HEK293 (cell line): ENCODE measurements around the gene DUSP15.

Experiments
- CTCF ChIA-PET: fragments of 350-600 bp; formaldehyde crosslinking; extraction: SDS; loops from one replicate; lab custom pipeline; 2021; ENCODE audit warnings: antibody characterized with exemption; lab: Yijun Ruan, JAX
- POLR2A ChIA-PET: fragments of 300-600 bp; formaldehyde crosslinking; extraction: SDS; loops from one replicate; lab custom pipeline; 2020; ENCODE audit warnings: antibody characterized with exemption, inconsistent platforms; lab: Yijun Ruan, JAX
- H3K27ac ChIP-seq: fragments of 200-500 bp; sonication (Bioruptor generic); 2 replicates; pipeline ENCODE4 v1.5.1; 2014; ENCODE audit warnings: low read depth, low read length, control low read depth, inconsistent platforms; ENCODE audit errors: extremely low read depth
- H3K36me3 ChIP-seq, 2 experiments: fragments of 200-500 bp in 1 of 2; sonication (Bioruptor generic) in 1 of 2; 1 replicate in 1 of 2; 2 replicates in 1 of 2; pipeline ENCODE4 v1.5.1; 2014 to 2017; ENCODE audit warnings: inconsistent platforms in 2 of 2, low read length in 2 of 2; ENCODE audit not compliant: control insufficient read depth in 2 of 2, insufficient read depth in 1 of 2
- H3K4me1 ChIP-seq: fragments of 200-500 bp; sonication (Bioruptor generic); 2 replicates; pipeline ENCODE4 v1.5.1; 2014; ENCODE audit warnings: mild to moderate bottlenecking, low read length, inconsistent platforms; ENCODE audit not compliant: control insufficient read depth, insufficient read depth
- H3K4me3 ChIP-seq: 2 replicates; pipeline ENCODE4 v1.5.1; 2011; ENCODE audit warnings: low read depth, mild to moderate bottlenecking, control low read depth, low read length, moderate library complexity
- H3K9me3 ChIP-seq: fragments of 200-500 bp; sonication (Bioruptor generic); 2 replicates; pipeline ENCODE4 v1.5.1; 2014; ENCODE audit warnings: low read depth, low read length, inconsistent platforms; ENCODE audit not compliant: control insufficient read depth, insufficient read depth
- HOXD13 ChIP-seq: sonication (generic); formaldehyde crosslinking; IDR thresholded peaks from 2 replicates; pipeline ENCODE4 v1.8.0; 2022; ENCODE audit warnings: missing genetic modification reagents, borderline replicate concordance
- SCRT2 ChIP-seq: fragments of 450-650 bp; formaldehyde crosslinking; IDR thresholded peaks from 2 replicates; pipeline ENCODE4 v1.5.1; 2016; ENCODE audit warnings: missing biosample characterization, missing genetic modification characterization
- SP2 ChIP-seq: fragments of 450-650 bp; formaldehyde crosslinking; IDR thresholded peaks from 2 replicates; pipeline ENCODE4 v1.5.1; 2016; ENCODE audit warnings: missing biosample characterization, missing genetic modification characterization
- TCF7L2 ChIP-seq: IDR thresholded peaks from 2 replicates; pipeline ENCODE4 v1.6.1; 2011; ENCODE audit warnings: low read depth, mild to moderate bottlenecking, inconsistent platforms, low read length, moderate library complexity, borderline replicate concordance
- ZFP3 ChIP-seq: fragments of 450-650 bp; formaldehyde crosslinking; IDR thresholded peaks from 2 replicates; pipeline ENCODE4 v1.5.1; 2016; ENCODE audit warnings: low read depth, missing biosample characterization, missing genetic modification characterization
- ZNF114 ChIP-seq: fragments of 450-650 bp; formaldehyde crosslinking; IDR thresholded peaks from 2 replicates; pipeline ENCODE4 v1.5.0; 2017; ENCODE audit warnings: missing biosample characterization, missing genetic modification characterization
- ZNF121 ChIP-seq: fragments of 450-650 bp; formaldehyde crosslinking; IDR thresholded peaks from 2 replicates; pipeline ENCODE4 v1.5.1; 2016; ENCODE audit warnings: missing biosample characterization, missing genetic modification characterization
- ZNF19 ChIP-seq: fragments of 450-650 bp; formaldehyde crosslinking; IDR thresholded peaks from 2 replicates; pipeline ENCODE4; 2016; ENCODE audit warnings: missing biosample characterization, missing genetic modification characterization, low read depth
- ZNF221 ChIP-seq: fragments of 450-650 bp; formaldehyde crosslinking; IDR thresholded peaks from 2 replicates; pipeline ENCODE4 v1.5.1; 2017; ENCODE audit warnings: missing biosample characterization, missing genetic modification characterization, borderline replicate concordance
- ZNF341 ChIP-seq: fragments of 450-650 bp; formaldehyde crosslinking; IDR thresholded peaks from 2 replicates; pipeline ENCODE4; 2016; ENCODE audit warnings: low read depth, missing biosample characterization, missing genetic modification characterization
- ZNF529 ChIP-seq: fragments of 450-650 bp; formaldehyde crosslinking; IDR thresholded peaks from 2 replicates; pipeline ENCODE4 v1.5.1; 2017; ENCODE audit warnings: missing genetic modification characterization, missing biosample characterization; ENCODE audit not compliant: insufficient replicate concordance
- ZNF530 ChIP-seq: fragments of 450-650 bp; formaldehyde crosslinking; IDR thresholded peaks from 2 replicates; pipeline ENCODE4 v1.5.1; 2016; ENCODE audit warnings: low read depth, missing biosample characterization, missing genetic modification characterization
- ZNF558 ChIP-seq: fragments of 450-650 bp; formaldehyde crosslinking; IDR thresholded peaks from 2 replicates; pipeline ENCODE4 v1.5.1; 2016; ENCODE audit warnings: missing biosample characterization, missing genetic modification characterization
- ZNF561 ChIP-seq: fragments of 450-650 bp; IDR thresholded peaks from 2 replicates; pipeline ENCODE4 v1.5.1; 2018; ENCODE audit warnings: missing biosample characterization, missing genetic modification characterization, borderline replicate concordance
- ZNF585B ChIP-seq: fragments of 450-650 bp; formaldehyde crosslinking; IDR thresholded peaks from 2 replicates; pipeline ENCODE4 v1.5.1; 2016; ENCODE audit warnings: missing biosample characterization, missing genetic modification characterization
- ZNF626 ChIP-seq: fragments of 450-650 bp; sonication (Bioruptor Pico); formaldehyde crosslinking; IDR thresholded peaks from 2 replicates; pipeline ENCODE4 v1.5.1; 2018; ENCODE audit warnings: missing biosample characterization, missing genetic modification characterization, inconsistent platforms
- ZNF664 ChIP-seq: fragments of 450-650 bp; formaldehyde crosslinking; IDR thresholded peaks from 2 replicates; pipeline ENCODE4 v1.5.1; 2016; ENCODE audit warnings: missing biosample characterization, missing genetic modification characterization
- ZNF670 ChIP-seq: fragments of 450-650 bp; formaldehyde crosslinking; IDR thresholded peaks from 2 replicates; pipeline ENCODE4 v1.5.1; 2016; ENCODE audit warnings: missing biosample characterization, missing genetic modification characterization, low read depth
- TF ChIP-seq, protein P1 (sequence below): fragments of 450-650 bp; IDR thresholded peaks from 2 replicates; pipeline ENCODE4 v1.5.1; 2018; ENCODE audit warnings: missing biosample characterization, missing genetic modification characterization
- TF ChIP-seq, protein P2 (sequence below): fragments of 450-650 bp; formaldehyde crosslinking; IDR thresholded peaks from 2 replicates; pipeline ENCODE4 v1.5.1; 2017; ENCODE audit warnings: missing biosample characterization, mild to moderate bottlenecking, missing genetic modification characterization, moderate library complexity
- TF ChIP-seq, protein P3 (sequence below): fragments of 450-650 bp; formaldehyde crosslinking; conservative IDR thresholded peaks from 2 replicates; pipeline ENCODE4 v1.5.1; 2016; ENCODE audit warnings: low read depth, missing biosample characterization, missing genetic modification characterization

Gene DUSP15

DNA sequence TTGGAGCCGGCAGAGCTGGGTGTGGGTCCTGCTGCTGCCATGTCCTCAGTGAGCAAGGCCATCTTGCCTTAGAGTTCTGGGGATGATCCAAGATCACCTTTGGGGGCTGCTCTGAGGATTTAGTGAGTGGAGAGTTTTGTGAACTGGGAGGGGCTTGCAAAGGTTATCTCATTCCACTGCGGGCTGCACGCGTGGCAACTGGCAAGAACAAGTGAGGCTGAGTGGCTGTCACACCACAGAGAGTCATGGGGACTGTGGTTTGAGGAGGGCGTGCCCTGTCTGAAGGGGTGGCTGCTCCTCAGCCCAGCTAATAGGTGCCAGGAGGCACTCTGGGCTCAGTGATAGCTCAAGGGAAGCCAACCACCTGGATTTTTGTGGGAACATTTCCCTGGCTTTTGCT lies 37.7 kb upstream of the DUSP15 start:
- TF ChIP-seq ZNF529: no peak
- TF ChIP-seq ZNF585B: no peak
- TF ChIP-seq ZNF530: no peak
- no peak for TF ChIP-seq ZNF341 (tag by site-specific recombination)
- no peak for TF ChIP-seq ZNF561 (tag by site-specific recombination)
- TF ChIP-seq, all 188 proteins: peak for 0
- ChIA-PET POLR2A (no interaction called here), CTCF (no interaction called here)
- no peaks in the 10 kb centered on the region for H3K36me3 ChIP-seq
- H3K4me3 ChIP-seq: no peak overlapping the region
- no peak overlapping the region for H3K27ac ChIP-seq
- no peaks in the 10 kb centered on the region for H3K4me1 ChIP-seq
- no peaks in the 10 kb centered on the region for H3K9me3 ChIP-seq

DNA sequence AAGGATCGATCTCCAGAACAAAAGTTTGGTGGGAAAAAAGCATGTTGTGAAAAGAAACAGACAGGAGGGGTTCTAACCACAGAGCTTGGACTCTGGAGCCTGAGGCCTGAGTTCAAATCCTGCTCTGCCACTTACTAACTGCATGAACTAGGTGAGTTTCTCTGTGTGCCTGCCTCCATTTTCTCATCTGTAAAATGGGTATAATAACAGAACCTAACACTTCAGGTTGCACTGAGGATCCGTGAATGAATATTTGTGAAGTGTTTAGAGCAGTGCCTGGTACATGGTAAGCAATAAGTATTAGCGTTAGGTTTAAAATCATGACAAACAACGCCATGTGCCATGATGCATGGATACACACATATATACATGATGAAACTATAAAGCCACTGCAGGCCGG lies 36.7 kb upstream of the DUSP15 start:
- Histone ChIP-seq H3K9me3 (no peaks in the 10 kb centered on the region), H3K27ac (no peak overlapping the region), H3K36me3 (no peaks in the 10 kb centered on the region), H3K4me1 (no peaks in the 10 kb centered on the region), H3K4me3 (no peak overlapping the region)
- TF ChIP-seq, protein P1, sequence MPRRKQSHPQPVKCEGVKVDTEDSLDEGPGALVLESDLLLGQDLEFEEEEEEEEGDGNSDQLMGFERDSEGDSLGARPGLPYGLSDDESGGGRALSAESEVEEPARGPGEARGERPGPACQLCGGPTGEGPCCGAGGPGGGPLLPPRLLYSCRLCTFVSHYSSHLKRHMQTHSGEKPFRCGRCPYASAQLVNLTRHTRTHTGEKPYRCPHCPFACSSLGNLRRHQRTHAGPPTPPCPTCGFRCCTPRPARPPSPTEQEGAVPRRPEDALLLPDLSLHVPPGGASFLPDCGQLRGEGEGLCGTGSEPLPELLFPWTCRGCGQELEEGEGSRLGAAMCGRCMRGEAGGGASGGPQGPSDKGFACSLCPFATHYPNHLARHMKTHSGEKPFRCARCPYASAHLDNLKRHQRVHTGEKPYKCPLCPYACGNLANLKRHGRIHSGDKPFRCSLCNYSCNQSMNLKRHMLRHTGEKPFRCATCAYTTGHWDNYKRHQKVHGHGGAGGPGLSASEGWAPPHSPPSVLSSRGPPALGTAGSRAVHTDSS (tag by site-specific recombination): no peak
- TF ChIP-seq ZNF121 (tag by site-specific recombination): no peak
- no peak for TF ChIP-seq TCF7L2
- TF ChIP-seq ZNF664: no peak
- TF ChIP-seq HOXD13 (CRISPR knock-in tag): no peak
- TF ChIP-seq, protein P2, sequence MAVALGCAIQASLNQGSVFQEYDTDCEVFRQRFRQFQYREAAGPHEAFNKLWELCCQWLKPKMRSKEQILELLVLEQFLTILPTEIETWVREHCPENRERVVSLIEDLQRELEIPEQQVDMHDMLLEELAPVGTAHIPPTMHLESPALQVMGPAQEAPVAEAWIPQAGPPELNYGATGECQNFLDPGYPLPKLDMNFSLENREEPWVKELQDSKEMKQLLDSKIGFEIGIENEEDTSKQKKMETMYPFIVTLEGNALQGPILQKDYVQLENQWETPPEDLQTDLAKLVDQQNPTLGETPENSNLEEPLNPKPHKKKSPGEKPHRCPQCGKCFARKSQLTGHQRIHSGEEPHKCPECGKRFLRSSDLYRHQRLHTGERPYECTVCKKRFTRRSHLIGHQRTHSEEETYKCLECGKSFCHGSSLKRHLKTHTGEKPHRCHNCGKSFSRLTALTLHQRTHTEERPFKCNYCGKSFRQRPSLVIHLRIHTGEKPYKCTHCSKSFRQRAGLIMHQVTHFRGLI: no peak
- TF ChIP-seq ZNF19 (tag by site-specific recombination): no peak
- no peak for TF ChIP-seq ZNF114 (tag by site-specific recombination)
- no peak for TF ChIP-seq ZNF626 (tag by site-specific recombination)
- TF ChIP-seq, protein P3, sequence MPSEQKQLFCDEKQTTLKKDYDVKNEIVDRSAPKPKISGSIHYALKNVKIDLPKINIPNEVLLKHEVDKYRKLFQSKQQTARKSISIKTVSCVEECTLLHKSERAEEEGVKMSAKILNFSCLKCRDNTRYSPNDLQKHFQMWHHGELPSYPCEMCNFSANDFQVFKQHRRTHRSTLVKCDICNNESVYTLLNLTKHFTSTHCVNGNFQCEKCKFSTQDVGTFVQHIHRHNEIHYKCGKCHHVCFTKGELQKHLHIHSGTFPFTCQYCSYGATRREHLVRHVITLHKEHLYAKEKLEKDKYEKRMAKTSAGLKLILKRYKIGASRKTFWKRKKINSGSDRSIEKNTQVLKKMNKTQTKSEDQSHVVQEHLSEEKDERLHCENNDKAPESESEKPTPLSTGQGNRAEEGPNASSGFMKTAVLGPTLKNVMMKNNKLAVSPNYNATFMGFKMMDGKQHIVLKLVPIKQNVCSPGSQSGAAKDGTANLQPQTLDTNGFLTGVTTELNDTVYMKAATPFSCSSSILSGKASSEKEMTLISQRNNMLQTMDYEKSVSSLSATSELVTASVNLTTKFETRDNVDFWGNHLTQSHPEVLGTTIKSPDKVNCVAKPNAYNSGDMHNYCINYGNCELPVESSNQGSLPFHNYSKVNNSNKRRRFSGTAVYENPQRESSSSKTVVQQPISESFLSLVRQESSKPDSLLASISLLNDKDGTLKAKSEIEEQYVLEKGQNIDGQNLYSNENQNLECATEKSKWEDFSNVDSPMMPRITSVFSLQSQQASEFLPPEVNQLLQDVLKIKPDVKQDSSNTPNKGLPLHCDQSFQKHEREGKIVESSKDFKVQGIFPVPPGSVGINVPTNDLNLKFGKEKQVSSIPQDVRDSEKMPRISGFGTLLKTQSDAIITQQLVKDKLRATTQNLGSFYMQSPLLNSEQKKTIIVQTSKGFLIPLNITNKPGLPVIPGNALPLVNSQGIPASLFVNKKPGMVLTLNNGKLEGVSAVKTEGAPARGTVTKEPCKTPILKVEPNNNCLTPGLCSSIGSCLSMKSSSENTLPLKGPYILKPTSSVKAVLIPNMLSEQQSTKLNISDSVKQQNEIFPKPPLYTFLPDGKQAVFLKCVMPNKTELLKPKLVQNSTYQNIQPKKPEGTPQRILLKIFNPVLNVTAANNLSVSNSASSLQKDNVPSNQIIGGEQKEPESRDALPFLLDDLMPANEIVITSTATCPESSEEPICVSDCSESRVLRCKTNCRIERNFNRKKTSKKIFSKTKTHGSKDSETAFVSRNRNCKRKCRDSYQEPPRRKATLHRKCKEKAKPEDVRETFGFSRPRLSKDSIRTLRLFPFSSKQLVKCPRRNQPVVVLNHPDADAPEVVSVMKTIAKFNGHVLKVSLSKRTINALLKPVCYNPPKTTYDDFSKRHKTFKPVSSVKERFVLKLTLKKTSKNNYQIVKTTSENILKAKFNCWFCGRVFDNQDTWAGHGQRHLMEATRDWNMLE (tag by site-specific recombination): no peak
- TF ChIP-seq ZFP3 (tag by site-specific recombination): no peak
- TF ChIP-seq ZNF558 (tag by site-specific recombination): no peak
- no peak for TF ChIP-seq ZNF670 (tag by site-specific recombination)
- no peak for TF ChIP-seq ZNF221 (tag by site-specific recombination)
- no peak for TF ChIP-seq SP2 (tag by site-specific recombination)
- TF ChIP-seq SCRT2 (tag by site-specific recombination): no peak
- ChIA-PET POLR2A (no interaction called here), CTCF (no interaction called here)
